ENCODE measurements around the gene ARHGAP15. TPM values are rescaled to one million over a fixed set of nuclear protein-coding genes. Genes with fewer than 3 reads are reported as not detected.

ARHGAP15 gene
- total RNA-seq, 4 donors from 2014 or later: 3.4 to 9.3 (median 6.4) TPM

DNA sequence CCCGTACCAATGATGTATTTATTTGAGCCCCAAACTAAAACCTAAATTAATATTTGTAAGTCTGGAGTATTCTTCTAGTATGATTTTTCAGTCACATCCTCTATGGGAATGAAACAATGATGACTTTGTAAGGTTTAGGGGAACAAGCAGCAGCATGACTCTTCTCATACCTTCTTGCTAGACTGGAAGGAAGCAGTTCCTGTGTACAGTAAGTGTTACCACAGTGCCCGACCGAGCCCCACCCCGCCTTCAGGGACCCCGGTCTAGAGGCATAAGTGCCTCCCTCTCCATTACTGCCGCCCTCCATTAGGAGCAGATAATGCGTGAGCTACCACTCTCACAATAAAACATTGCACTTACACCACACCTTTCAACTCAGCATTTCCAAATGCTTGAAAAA is 599.3 kb downstream of the ARHGAP15 start:
- 79 to 82% methylated on average over 2 to 7 of the region's 7 CpGs for WGBS, 2 donors (ENCODE audit: low coverage in 1 of 2)
- H3K4me1 ChIP-seq: no peaks in the 10 kb centered on the region
- ATAC-seq: no peak
- H3K27me3 ChIP-seq: no peaks in the 10 kb centered on the region
- H3K36me3 ChIP-seq: no peaks in the 10 kb centered on the region
- no peaks in the 10 kb centered on the region for H3K9me3 ChIP-seq
- H3K27ac ChIP-seq: no peak overlapping the region
- no peak overlapping the region for H3K4me3 ChIP-seq
- TF ChIP-seq POLR2A (IDR thresholded peaks at IDR 0.05) (no peak), EP300 (IDR thresholded peaks at IDR 0.05) (no peak), POLR2AphosphoS5 (IDR thresholded peaks at IDR 0.05) (no peak)
- TF ChIP-seq, protein P1, sequence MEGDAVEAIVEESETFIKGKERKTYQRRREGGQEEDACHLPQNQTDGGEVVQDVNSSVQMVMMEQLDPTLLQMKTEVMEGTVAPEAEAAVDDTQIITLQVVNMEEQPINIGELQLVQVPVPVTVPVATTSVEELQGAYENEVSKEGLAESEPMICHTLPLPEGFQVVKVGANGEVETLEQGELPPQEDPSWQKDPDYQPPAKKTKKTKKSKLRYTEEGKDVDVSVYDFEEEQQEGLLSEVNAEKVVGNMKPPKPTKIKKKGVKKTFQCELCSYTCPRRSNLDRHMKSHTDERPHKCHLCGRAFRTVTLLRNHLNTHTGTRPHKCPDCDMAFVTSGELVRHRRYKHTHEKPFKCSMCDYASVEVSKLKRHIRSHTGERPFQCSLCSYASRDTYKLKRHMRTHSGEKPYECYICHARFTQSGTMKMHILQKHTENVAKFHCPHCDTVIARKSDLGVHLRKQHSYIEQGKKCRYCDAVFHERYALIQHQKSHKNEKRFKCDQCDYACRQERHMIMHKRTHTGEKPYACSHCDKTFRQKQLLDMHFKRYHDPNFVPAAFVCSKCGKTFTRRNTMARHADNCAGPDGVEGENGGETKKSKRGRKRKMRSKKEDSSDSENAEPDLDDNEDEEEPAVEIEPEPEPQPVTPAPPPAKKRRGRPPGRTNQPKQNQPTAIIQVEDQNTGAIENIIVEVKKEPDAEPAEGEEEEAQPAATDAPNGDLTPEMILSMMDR (IDR thresholded peaks at IDR 0.05): no peak

DNA sequence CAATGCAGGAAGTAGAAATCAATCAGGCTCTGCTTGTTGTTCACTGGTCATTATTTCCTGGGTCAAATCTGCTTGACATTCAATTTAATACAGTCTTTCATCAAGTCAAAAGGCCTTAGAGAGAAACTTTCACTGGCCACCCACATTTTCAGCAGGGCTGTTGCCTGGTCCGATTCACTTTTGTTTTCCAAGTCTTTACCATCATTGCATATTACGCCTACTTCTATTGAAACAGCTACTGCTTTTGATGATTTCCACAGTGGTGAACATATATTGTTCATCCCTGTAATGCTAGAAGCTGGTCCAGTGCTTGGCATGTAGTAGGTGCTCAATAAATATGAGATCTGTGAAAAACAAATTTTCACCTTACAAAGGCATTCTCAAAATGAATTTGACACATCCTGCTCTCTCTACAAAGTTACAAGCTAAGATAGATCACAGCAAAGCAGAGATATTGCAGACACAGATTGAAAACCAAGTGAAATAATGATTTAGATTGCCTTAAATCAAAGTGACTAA is 600.1 kb downstream of the ARHGAP15 start:
- Histone ChIP-seq H3K4me3 (no peak overlapping the region), H3K27ac (no peak overlapping the region), H3K4me1 (no peaks in the 10 kb centered on the region), H3K9me3 (no peaks in the 10 kb centered on the region), H3K27me3 (no peaks in the 10 kb centered on the region), H3K36me3 (no peaks in the 10 kb centered on the region)
- no peak for TF ChIP-seq EP300 (IDR thresholded peaks at IDR 0.05)
- TF ChIP-seq, protein P1 (IDR thresholded peaks at IDR 0.05): no peak
- no peak for TF ChIP-seq POLR2A (IDR thresholded peaks at IDR 0.05)
- no peak for TF ChIP-seq POLR2AphosphoS5 (IDR thresholded peaks at IDR 0.05)
- ATAC-seq: no peak
- 90 to 93% methylated on average over 2 of the region's 2 CpGs for WGBS, 2 donors (ENCODE audit: low coverage in 1 of 2)

DNA sequence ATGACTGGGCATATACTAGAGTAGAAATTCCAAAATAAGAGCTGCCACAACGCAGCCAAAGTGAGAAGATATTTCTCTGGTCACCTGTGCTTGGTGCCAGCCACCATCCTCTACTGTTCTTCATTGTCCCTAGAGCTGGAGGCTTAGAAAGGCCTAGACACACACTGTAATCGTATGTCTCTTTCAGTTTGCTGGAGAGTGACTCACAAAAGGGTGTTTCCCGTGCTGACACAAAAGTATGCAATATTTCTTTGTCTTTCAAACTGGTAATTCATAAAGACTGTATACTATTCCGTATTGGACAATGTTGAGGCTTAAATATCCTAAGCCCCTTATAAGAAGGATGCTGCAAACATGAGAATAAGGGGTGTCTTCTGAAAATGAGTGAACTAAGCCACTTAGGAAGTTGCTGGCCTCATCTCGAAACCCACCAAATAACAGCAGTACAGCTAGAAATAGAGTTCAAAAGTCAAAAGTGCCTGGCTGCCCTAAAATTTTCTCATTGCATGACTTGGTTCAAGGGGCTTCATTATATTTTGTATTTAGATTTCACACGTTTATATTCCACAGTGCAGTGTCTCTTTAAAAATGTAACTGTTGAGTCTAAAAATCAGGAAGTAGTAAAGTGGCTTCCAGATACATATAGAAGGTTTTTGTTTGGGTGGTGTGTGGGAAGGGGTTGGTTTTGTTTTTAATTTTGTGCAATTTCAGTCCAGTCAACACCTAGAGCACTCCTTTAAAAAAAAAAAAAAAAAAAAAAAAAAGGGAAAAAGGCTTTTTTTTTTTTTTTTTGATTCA is 601.1 kb downstream of the ARHGAP15 start:
- no peak for TF ChIP-seq EP300 (IDR thresholded peaks at IDR 0.05)
- TF ChIP-seq, protein P1 (IDR thresholded peaks at IDR 0.05): no peak
- TF ChIP-seq POLR2AphosphoS5 (IDR thresholded peaks at IDR 0.05): no peak
- no peak for TF ChIP-seq POLR2A (IDR thresholded peaks at IDR 0.05)
- Histone ChIP-seq H3K4me1 (no peaks in the 10 kb centered on the region), H3K36me3 (no peaks in the 10 kb centered on the region), H3K27me3 (no peaks in the 10 kb centered on the region), H3K9me3 (no peaks in the 10 kb centered on the region), H3K27ac (no peak overlapping the region), H3K4me3 (no peak overlapping the region)
- 71 to 77% methylated on average over 6 of the region's 6 CpGs for WGBS, 2 donors (ENCODE audit: low coverage in 1 of 2)
- ATAC-seq: no peak

DNA sequence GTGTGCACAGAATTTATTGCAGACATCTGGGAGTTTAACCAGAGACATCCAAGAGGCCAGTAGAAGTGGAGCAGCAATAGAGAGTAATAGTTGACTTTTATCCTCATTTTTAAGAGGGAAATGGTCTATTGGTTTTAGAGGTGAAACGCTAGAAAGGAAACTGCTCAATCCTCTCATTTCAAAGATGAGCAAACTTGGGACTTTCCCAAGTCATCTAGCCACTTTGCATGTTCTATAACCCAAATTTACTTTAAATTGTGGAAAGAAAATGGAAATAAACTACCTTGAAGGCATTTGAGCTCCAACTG is 601.7 kb downstream of the ARHGAP15 start:
- 73 to 100% methylated on average over 1 of the region's 1 CpG for WGBS, 2 donors (ENCODE audit: low coverage in 1 of 2)
- H3K27ac ChIP-seq: no peak overlapping the region
- no peak overlapping the region for H3K4me3 ChIP-seq
- TF ChIP-seq, protein P1 (IDR thresholded peaks at IDR 0.05): no peak
- TF ChIP-seq POLR2A (IDR thresholded peaks at IDR 0.05) (no peak), EP300 (IDR thresholded peaks at IDR 0.05) (no peak), POLR2AphosphoS5 (IDR thresholded peaks at IDR 0.05) (no peak)
- no peaks in the 10 kb centered on the region for H3K4me1 ChIP-seq
- no peaks in the 10 kb centered on the region for H3K36me3 ChIP-seq
- H3K9me3 ChIP-seq: no peaks in the 10 kb centered on the region
- H3K27me3 ChIP-seq: no peaks in the 10 kb centered on the region
- no peak for ATAC-seq

DNA sequence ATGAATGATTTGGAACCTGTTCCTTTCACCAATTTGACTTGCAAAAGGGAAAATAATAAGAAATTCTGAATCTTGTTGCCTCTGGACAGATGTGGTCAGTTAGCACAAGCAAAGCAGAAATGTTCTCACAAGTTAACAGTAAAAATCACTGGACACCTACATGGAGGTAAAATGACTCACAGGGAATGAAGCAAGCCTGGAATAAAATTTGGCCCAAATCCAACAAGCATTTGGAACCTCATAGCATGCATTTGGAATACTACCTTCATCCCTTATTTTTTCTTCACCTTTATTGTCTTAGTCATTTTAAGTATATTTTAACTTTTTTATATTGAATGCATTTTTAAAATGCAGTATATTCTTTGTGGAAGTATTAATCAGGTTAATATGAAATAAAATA is 602.9 kb downstream of the ARHGAP15 start:
- no peak for ATAC-seq
- Histone ChIP-seq H3K27ac (no peak overlapping the region), H3K9me3 (no peaks in the 10 kb centered on the region), H3K4me1 (no peaks in the 10 kb centered on the region), H3K36me3 (no peaks in the 10 kb centered on the region), H3K27me3 (no peaks in the 10 kb centered on the region), H3K4me3 (no peak overlapping the region)
- no peak for TF ChIP-seq EP300 (IDR thresholded peaks at IDR 0.05)
- TF ChIP-seq POLR2AphosphoS5 (IDR thresholded peaks at IDR 0.05): no peak
- TF ChIP-seq, protein P1 (IDR thresholded peaks at IDR 0.05): no peak

Measured in gastroesophageal sphincter (tissue), 4 donors.